ENCODE measurements around the gene PLEKHM3.
A peak's percentile ranks its signal among the peaks of the same experiment; 100 is the strongest.

Gene PLEKHM3

DNA sequence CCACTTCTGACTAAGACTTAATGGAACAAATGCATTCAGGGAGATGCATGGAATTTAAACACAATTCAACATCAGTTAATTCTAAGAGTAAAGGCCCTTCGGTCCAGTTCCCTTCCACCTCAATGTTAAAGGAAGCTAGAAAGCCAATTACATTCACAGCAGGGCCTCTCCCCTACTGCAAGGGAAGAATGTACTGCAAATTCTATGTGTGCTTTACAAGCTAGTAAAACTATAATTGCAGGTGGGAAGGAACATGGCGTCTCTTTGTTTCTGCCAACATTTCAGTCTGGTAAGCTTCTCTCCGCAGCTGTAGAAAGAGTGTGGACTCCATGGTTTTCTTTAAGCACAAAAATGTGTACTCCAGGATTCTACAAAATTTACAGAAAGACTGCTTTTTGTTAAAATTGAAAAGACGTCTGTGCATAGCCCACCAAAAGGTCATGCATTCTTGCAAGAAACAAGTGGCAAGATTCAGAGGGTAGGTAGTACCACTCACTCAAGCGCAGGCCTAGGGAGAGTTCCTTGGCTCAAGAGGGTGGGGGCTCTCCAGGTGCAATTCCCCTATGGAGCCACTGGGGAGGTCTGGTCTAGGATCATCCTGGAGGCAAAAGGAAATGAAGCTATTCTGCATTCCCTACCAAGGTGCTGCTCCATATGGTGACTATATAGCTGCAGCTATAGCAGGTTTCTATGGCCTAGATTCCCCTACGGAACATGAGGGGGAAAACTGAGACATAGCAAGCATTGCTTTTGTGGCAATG, 128.6 kb downstream of the PLEKHM3 start:
- TF ChIP-seq, protein P1, sequence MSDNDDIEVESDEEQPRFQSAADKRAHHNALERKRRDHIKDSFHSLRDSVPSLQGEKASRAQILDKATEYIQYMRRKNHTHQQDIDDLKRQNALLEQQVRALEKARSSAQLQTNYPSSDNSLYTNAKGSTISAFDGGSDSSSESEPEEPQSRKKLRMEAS (IDR thresholded peaks at IDR 0.05; ENCODE audit: low read depth, low read length): no peak
- TF ChIP-seq, protein P2, sequence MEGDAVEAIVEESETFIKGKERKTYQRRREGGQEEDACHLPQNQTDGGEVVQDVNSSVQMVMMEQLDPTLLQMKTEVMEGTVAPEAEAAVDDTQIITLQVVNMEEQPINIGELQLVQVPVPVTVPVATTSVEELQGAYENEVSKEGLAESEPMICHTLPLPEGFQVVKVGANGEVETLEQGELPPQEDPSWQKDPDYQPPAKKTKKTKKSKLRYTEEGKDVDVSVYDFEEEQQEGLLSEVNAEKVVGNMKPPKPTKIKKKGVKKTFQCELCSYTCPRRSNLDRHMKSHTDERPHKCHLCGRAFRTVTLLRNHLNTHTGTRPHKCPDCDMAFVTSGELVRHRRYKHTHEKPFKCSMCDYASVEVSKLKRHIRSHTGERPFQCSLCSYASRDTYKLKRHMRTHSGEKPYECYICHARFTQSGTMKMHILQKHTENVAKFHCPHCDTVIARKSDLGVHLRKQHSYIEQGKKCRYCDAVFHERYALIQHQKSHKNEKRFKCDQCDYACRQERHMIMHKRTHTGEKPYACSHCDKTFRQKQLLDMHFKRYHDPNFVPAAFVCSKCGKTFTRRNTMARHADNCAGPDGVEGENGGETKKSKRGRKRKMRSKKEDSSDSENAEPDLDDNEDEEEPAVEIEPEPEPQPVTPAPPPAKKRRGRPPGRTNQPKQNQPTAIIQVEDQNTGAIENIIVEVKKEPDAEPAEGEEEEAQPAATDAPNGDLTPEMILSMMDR (IDR thresholded peaks at IDR 0.05; ENCODE audit: low read depth, low read length): peak; percentile 4
- DNase-seq (ENCODE audit: low read depth): no peak
- H3K4me3 ChIP-seq (ENCODE audit: low read depth, low read length): no peak overlapping the region

DNA sequence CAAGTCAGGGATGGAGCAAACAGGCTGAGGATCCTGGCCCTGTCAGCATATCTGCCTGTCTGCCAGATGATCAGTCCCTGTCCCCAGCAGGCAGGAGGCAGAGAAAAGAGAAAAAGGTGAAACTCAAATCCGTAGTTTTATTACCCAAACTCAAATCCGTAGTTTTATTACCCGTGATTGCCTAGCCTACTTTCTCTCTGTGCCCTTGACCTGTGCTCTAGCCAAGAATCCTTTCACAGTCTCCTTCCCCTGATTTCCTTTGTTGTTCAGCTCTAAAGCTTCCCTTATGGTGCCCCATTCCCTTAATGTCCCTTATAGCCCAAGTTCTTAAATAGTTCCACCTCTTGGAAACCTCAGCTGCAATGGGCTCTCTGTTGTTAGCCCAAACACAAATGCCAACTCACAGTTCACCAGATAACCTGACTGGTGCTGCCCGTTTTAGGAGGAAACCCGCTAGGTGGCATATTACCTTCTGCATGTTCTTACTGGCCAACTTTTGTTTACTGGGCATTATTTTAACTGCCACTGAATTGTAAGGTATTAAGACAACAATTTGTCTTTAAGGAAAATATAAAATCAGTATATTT, 130.0 kb downstream of the PLEKHM3 start:
- no peak for TF ChIP-seq POLR2A (IDR thresholded peaks at IDR 0.05; ENCODE audit: extremely low read depth, insufficient read length)
- no peak for TF ChIP-seq MYC (IDR thresholded peaks at IDR 0.05; ENCODE audit: low read depth, low read length)
- TF ChIP-seq, protein P2 (IDR thresholded peaks at IDR 0.05; ENCODE audit: low read depth, low read length): no peak
- TF ChIP-seq, protein P1 (IDR thresholded peaks at IDR 0.05; ENCODE audit: low read depth, low read length): no peak
- no peak overlapping the region for H3K4me3 ChIP-seq (ENCODE audit: low read depth, low read length)
- no peak for DNase-seq (ENCODE audit: low read depth)

DNA sequence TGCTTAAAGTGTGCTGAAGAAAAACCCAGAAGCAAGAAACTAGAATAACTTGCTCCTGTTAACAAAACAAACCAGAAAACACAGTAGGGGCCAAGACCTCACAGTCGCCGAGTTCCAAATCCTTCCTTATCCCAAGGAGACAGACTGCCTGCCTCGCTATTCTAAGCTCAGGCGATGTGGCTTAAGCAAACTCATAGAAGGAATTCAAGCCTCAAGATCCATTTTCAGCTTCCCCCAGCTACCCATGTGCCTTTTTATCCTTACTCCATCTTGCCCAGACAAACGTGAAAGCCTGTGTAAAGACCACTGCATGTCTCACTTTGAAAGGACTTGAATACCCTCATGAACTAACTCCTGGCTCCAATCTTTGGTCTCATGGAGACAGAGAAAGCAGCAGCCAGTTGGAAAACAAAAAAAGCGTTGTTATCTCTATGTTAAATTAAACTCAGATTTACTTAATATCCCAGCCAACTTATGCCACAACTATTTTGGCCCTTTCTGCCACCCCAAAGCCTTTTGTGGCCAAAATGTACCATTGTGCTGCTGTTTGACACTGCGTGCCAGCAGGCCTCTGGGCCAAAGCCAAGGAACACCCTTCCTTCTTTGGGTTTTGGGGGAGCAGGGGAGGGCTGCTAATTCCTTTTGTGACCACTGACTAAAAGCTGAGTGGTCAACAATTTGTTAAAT, 132.5 kb downstream of the PLEKHM3 start:
- no peak overlapping the region for H3K4me3 ChIP-seq (ENCODE audit: low read depth, low read length)
- TF ChIP-seq, protein P2 (IDR thresholded peaks at IDR 0.05; ENCODE audit: low read depth, low read length): no peak
- TF ChIP-seq POLR2A (IDR thresholded peaks at IDR 0.05; ENCODE audit: extremely low read depth, insufficient read length) (no peak), MYC (IDR thresholded peaks at IDR 0.05; ENCODE audit: low read depth, low read length) (no peak)
- TF ChIP-seq, protein P1 (IDR thresholded peaks at IDR 0.05; ENCODE audit: low read depth, low read length): no peak
- no peak for DNase-seq (ENCODE audit: low read depth)

DNA sequence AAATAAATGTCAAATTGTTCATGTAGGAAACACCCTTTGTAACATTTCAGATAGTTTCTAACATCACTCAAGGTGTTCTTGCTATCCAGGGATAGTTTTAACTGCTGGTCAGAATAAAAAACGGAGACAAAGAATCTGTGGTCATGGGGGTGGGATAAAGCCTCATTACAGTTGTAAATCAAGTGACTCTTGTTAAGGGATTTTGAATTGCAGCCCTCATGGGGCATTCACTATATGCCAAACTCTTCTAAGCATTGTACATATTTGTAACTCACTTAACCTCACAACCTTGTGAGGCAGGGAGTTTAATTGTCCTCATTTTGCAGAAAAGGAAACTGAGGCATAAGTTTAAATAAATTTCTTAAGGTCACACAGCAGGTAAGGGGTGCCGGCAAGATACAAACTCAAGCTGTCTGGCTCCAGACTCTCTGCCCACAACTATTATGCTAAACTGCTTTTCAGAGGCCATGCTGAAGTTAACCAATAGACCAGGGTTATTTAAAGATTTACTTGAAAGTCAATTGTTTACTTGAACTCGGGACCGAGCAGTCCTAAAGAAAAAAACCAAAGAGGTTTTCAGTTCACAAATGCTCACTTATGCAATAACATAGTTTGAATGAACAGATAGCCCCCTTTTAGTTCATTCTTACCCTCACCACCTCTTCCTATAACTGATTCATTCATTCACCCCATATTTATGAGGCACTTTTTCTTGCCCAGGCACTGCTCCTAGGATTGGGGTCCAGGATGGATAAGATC, 134.1 kb downstream of the PLEKHM3 start:
- no peak for DNase-seq (ENCODE audit: low read depth)
- TF ChIP-seq, protein P2 (IDR thresholded peaks at IDR 0.05; ENCODE audit: low read depth, low read length): no peak
- TF ChIP-seq, protein P1 (IDR thresholded peaks at IDR 0.05; ENCODE audit: low read depth, low read length): no peak
- TF ChIP-seq POLR2A (IDR thresholded peaks at IDR 0.05; ENCODE audit: extremely low read depth, insufficient read length): no peak
- TF ChIP-seq MYC (IDR thresholded peaks at IDR 0.05; ENCODE audit: low read depth, low read length): no peak
- H3K4me3 ChIP-seq (ENCODE audit: low read depth, low read length): no peak overlapping the region

DNA sequence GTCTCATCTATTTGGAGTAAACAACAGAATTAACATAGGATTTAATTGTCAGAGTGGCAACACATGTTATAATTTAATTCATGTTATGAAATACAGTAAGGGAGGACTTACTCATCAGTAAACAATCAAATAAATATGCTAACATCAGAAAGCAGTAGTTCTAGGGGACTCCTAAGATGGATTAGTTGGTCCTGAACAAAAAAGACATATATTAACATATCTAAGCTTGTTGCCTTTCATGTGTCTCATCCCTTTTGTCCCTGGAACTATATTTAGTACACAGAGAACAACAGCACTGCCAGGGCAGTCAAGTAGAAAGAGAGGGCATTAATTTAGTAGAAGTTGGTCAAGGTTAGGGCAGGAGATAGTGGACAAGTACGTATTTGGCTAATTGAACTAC, 137.8 kb downstream of the PLEKHM3 start:
- no peak overlapping the region for H3K4me3 ChIP-seq (ENCODE audit: low read depth, low read length)
- no peak for TF ChIP-seq MYC (IDR thresholded peaks at IDR 0.05; ENCODE audit: low read depth, low read length)
- TF ChIP-seq, protein P2 (IDR thresholded peaks at IDR 0.05; ENCODE audit: low read depth, low read length): no peak
- no peak for DNase-seq (ENCODE audit: low read depth)
